H9 (cell line): ENCODE data around the gene GP2. TPM values are rescaled to one million over a fixed set of nuclear protein-coding genes. Genes with fewer than 3 reads are reported as not detected.

Source experiments
- DNase-seq: peaks from one replicate; pipeline ENCODE4 v3.0.0-alpha.2; 2017
- H2AFZ ChIP-seq: one replicate; pipeline ENCODE4 v1.6.1; 2013; ENCODE audit warnings: mild to moderate bottlenecking, low read length, control low read depth, moderate library complexity
- H2AK5ac ChIP-seq: 2 replicates; pipeline ENCODE4 v1.6.1; 2013; ENCODE audit warnings: low read length, control low read depth, mixed read lengths; ENCODE audit not compliant: insufficient read length
- H2BK120ac ChIP-seq: one replicate; pipeline ENCODE4 v1.6.1; 2013; ENCODE audit warnings: low read depth, mild to moderate bottlenecking, low read length, control low read depth, inconsistent platforms; ENCODE audit not compliant: poor library complexity, severe bottlenecking
- H2BK12ac ChIP-seq: 2 replicates; pipeline ENCODE4 v1.6.1; 2013; ENCODE audit warnings: low read length, control low read depth, mixed read lengths, low read depth; ENCODE audit not compliant: insufficient read length
- H2BK15ac ChIP-seq: 2 replicates; pipeline ENCODE4 v1.6.1; 2013; ENCODE audit warnings: low read depth, low read length, control low read depth
- H2BK20ac ChIP-seq: one replicate; pipeline ENCODE4 v1.6.1; 2013; ENCODE audit warnings: low read depth, mild to moderate bottlenecking, low read length, control low read depth, inconsistent platforms; ENCODE audit not compliant: poor library complexity, severe bottlenecking
- H2BK5ac ChIP-seq: 2 replicates; pipeline ENCODE4 v1.6.1; 2013; ENCODE audit warnings: low read length, control low read depth, mixed read lengths; ENCODE audit not compliant: insufficient read length
- H3K14ac ChIP-seq: 2 replicates; pipeline ENCODE4 v1.6.1; 2013; ENCODE audit warnings: low read length, control low read depth; ENCODE audit not compliant: insufficient read depth
- H3K18ac ChIP-seq: 2 replicates; pipeline ENCODE4 v1.6.1; 2013; ENCODE audit warnings: low read depth, mild to moderate bottlenecking, mixed read lengths, low read length, control low read depth; ENCODE audit not compliant: insufficient read length
- H3K23ac ChIP-seq: 2 replicates; pipeline ENCODE4 v1.6.1; 2013; ENCODE audit warnings: low read length, control low read depth, mixed read lengths, low read depth; ENCODE audit not compliant: insufficient read length
- H3K23me2 ChIP-seq: 2 replicates; pipeline ENCODE4 v1.6.1; 2013; ENCODE audit warnings: low read depth, mild to moderate bottlenecking, mixed read lengths, low read length, control low read depth; ENCODE audit not compliant: insufficient read length, poor library complexity, severe bottlenecking
- H3K27ac ChIP-seq: 2 replicates; pipeline ENCODE4 v1.5.1; 2013; ENCODE audit warnings: low read length, control low read depth, mixed read lengths, low read depth; ENCODE audit not compliant: insufficient read length
- H3K27me3 ChIP-seq: 2 replicates; pipeline ENCODE4 v1.6.1; 2013; ENCODE audit warnings: low read length, control low read depth, inconsistent platforms; ENCODE audit not compliant: insufficient read depth
- H3K4ac ChIP-seq: 2 replicates; pipeline ENCODE4 v1.6.1; 2013; ENCODE audit warnings: low read depth, mild to moderate bottlenecking, control low read depth, inconsistent platforms, low read length, moderate library complexity
- H3K4me1 ChIP-seq: 2 replicates; pipeline ENCODE4 v1.6.1; 2013; ENCODE audit warnings: low read length, control low read depth, inconsistent platforms; ENCODE audit not compliant: insufficient read depth
- H3K4me2 ChIP-seq: 2 replicates; pipeline ENCODE4 v1.6.1; 2013; ENCODE audit warnings: low read length, control low read depth, mixed read lengths; ENCODE audit not compliant: insufficient read length, insufficient read depth
- H3K56ac ChIP-seq: 2 replicates; pipeline ENCODE4 v1.6.1; 2013; ENCODE audit warnings: low read depth, mild to moderate bottlenecking, mixed read lengths, low read length, control low read depth; ENCODE audit not compliant: insufficient read length
- H3K79me1 ChIP-seq: 2 replicates; pipeline ENCODE4 v1.6.1; 2013; ENCODE audit warnings: low read depth, mild to moderate bottlenecking, moderate library complexity, low read length, control low read depth, inconsistent platforms; ENCODE audit not compliant: insufficient read depth, poor library complexity, severe bottlenecking
- H3K79me2 ChIP-seq: 2 replicates; pipeline ENCODE4 v1.6.1; 2013; ENCODE audit warnings: low read length, control low read depth, inconsistent platforms; ENCODE audit not compliant: insufficient read depth
- H3K9ac ChIP-seq: 2 replicates; pipeline ENCODE4 v1.6.1; 2013; ENCODE audit warnings: low read length, control low read depth, mixed read lengths; ENCODE audit not compliant: insufficient read length; ENCODE audit errors: extremely low read depth
- H3K9me3 ChIP-seq: one replicate; pipeline ENCODE4 v1.6.1; 2013; ENCODE audit warnings: low read depth, low read length, inconsistent platforms; ENCODE audit not compliant: control insufficient read depth
- H3T11ph ChIP-seq: one replicate; pipeline ENCODE4 v1.6.1; 2013; ENCODE audit warnings: mild to moderate bottlenecking, low read length, control low read depth, inconsistent platforms
- H4K20me1 ChIP-seq: one replicate; pipeline ENCODE4 v1.6.1; 2013; ENCODE audit not compliant: control insufficient read depth, insufficient read length, insufficient read depth
- H4K5ac ChIP-seq: 2 replicates; pipeline ENCODE4 v1.6.1; 2013; ENCODE audit warnings: low read depth, mild to moderate bottlenecking, mixed read lengths, low read length, control low read depth; ENCODE audit not compliant: insufficient read length
- H4K8ac ChIP-seq: replicated peaks from 2 replicates; pipeline ENCODE4 v1.6.1; 2013; ENCODE audit warnings: low read length, control low read depth, mixed read lengths, low read depth; ENCODE audit not compliant: insufficient read length
- H4K91ac ChIP-seq: 2 replicates; pipeline ENCODE4 v1.6.1; 2013; ENCODE audit warnings: low read depth, mild to moderate bottlenecking, moderate library complexity, mixed read lengths, low read length, control low read depth; ENCODE audit not compliant: insufficient read length
- H3K27ac Mint-ChIP-seq, 3 experiments: 2 replicates in 2 of 3; 3 replicates in 1 of 3; pipeline ENCODE4 v1.8.0; 2020 to 2021; ENCODE audit warnings: mixed read lengths in 3 of 3, mild to moderate bottlenecking in 1 of 3, moderate library complexity in 1 of 3
- H3K27me3 Mint-ChIP-seq: 2 replicates; pipeline ENCODE4 v1.8.0; 2021; ENCODE audit warnings: low read depth, mild to moderate bottlenecking, moderate library complexity, mixed read lengths
- H3K36me3 Mint-ChIP-seq, 3 experiments: 2 replicates in 2 of 3; 3 replicates in 1 of 3; pipeline ENCODE4 v1.8.0; 2020 to 2021; ENCODE audit warnings: low read depth in 3 of 3, mixed read lengths in 3 of 3; ENCODE audit not compliant: insufficient read depth in 1 of 3
- H3K4me1 Mint-ChIP-seq, 2 experiments: 2 replicates each; pipeline ENCODE4 v1.8.0; 2020; ENCODE audit warnings: mixed read lengths in 2 of 2
- H3K4me3 Mint-ChIP-seq, 2 experiments: 2 replicates in 1 of 2; 3 replicates in 1 of 2; pipeline ENCODE4 v1.8.0; 2020 to 2021; ENCODE audit warnings: mild to moderate bottlenecking in 2 of 2, mixed read lengths in 2 of 2, moderate library complexity in 1 of 2
- H3K9me3 Mint-ChIP-seq, 2 experiments: 2 replicates in 1 of 2; 3 replicates in 1 of 2; pipeline ENCODE4 v1.8.0; 2020; ENCODE audit warnings: mild to moderate bottlenecking in 2 of 2, mixed read lengths in 2 of 2, moderate library complexity in 1 of 2
- WGBS: extraction: QIAGEN DNeasy Blood & Tissue Kit; methylation state at CpG from one replicate; pipeline ENCODE4 v1.1.7; 2013; ENCODE audit warnings: missing lambda C conversion rate, low lambda C conversion rate, mixed read lengths; ENCODE audit not compliant: insufficient read length; ENCODE audit errors: extremely low coverage; 5-methylcytosine and 5-hydroxymethylcytosine counted together
- total RNA-seq: library from RNA; stranded (reverse); gene quantifications from 2 replicates; pipeline ENCODE4 v1.2.1, GENCODE V29; 2021
- TF ChIP-seq, protein P1 (sequence below): fragments of 200-600 bp; sonication (generic); conservative IDR thresholded peaks from 3 replicates; pipeline ENCODE4 v1.8.0; 2021; ENCODE audit warnings: antibody characterized with exemption, mild to moderate bottlenecking

Gene GP2
- total RNA-seq, 1 experiment from 2014 or later, result not detected

- no peaks in the 10 kb centered on the region for H3K9me3 ChIP-seq
Observed at GRCh38 chr16:20317117-20317516, 10.2 kb downstream of the GP2 start.

More at GRCh38 chr16:20317117-20317516, 10.2 kb downstream of the GP2 start:
- Histone ChIP-seq H2AFZ (no peak overlapping the region), H3K79me2 (no peaks in the 10 kb centered on the region), H4K20me1 (no peaks in the 10 kb centered on the region), H2BK5ac (no peak overlapping the region), H3K9ac (no peak overlapping the region), H2AK5ac (no peak overlapping the region), H3K4me2 (no peak overlapping the region), H3T11ph (no peak overlapping the region), H3K79me1 (no peaks in the 10 kb centered on the region), H3K14ac (no peak overlapping the region), H2BK15ac (no peak overlapping the region), H4K8ac (no peak overlapping the region), H3K18ac (no peak overlapping the region), H3K27ac (no peak overlapping the region), H3K27me3 (no peaks in the 10 kb centered on the region), H3K4me1 (peaks cover 6% of the 10 kb centered on the region), H3K4ac (no peak overlapping the region), H2BK20ac (no peak overlapping the region), H2BK120ac (no peak overlapping the region), H3K23me2 (no peaks in the 10 kb centered on the region), H4K5ac (no peak overlapping the region), H2BK12ac (no peak overlapping the region), H3K56ac (no peak overlapping the region), H4K91ac (no peak overlapping the region), H3K23ac (no peak overlapping the region)
- H3K27ac Mint-ChIP-seq, result no peak overlapping the region
- peaks cover 0 to 1% of the 10 kb centered on the region in 2 experiments; a peak in 1 of 5 replicates for H3K9me3 Mint-ChIP-seq
- TF ChIP-seq, protein P1, sequence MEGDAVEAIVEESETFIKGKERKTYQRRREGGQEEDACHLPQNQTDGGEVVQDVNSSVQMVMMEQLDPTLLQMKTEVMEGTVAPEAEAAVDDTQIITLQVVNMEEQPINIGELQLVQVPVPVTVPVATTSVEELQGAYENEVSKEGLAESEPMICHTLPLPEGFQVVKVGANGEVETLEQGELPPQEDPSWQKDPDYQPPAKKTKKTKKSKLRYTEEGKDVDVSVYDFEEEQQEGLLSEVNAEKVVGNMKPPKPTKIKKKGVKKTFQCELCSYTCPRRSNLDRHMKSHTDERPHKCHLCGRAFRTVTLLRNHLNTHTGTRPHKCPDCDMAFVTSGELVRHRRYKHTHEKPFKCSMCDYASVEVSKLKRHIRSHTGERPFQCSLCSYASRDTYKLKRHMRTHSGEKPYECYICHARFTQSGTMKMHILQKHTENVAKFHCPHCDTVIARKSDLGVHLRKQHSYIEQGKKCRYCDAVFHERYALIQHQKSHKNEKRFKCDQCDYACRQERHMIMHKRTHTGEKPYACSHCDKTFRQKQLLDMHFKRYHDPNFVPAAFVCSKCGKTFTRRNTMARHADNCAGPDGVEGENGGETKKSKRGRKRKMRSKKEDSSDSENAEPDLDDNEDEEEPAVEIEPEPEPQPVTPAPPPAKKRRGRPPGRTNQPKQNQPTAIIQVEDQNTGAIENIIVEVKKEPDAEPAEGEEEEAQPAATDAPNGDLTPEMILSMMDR, result no peak
- peaks cover 17% of the 10 kb centered on the region for H3K27me3 Mint-ChIP-seq
- H3K36me3 Mint-ChIP-seq, result no peaks in the 10 kb centered on the region
- no peak for DNase-seq
- H3K4me3 Mint-ChIP-seq, result no peak overlapping the region
- WGBS, result no CpG with 5 or more reads among the region's 8 CpGs
- peaks cover 8 to 12% of the 10 kb centered on the region in 2 experiments; a peak in 2 of 4 replicates for H3K4me1 Mint-ChIP-seq
